22Rv1 (cell line): ENCODE data around the gene C4orf50.

Source experiments
- H3K27ac ChIP-seq: fragments of 450-650 bp; 2 replicates; pipeline ENCODE4 v1.5.1; 2017
- ZFX ChIP-seq: fragments of 450-650 bp; IDR thresholded peaks from 2 replicates; pipeline ENCODE4 v1.6.1; 2017; ENCODE audit warnings: antibody characterized with exemption, borderline replicate concordance
- TF ChIP-seq, protein P1 (sequence below): fragments of 450-650 bp; IDR thresholded peaks from 2 replicates; pipeline ENCODE4 v1.5.1; 2017; ENCODE audit warnings: mild to moderate bottlenecking

Gene C4orf50

GRCh38 chr4:5921981-5922380, 96.2 kb downstream of the C4orf50 start:
- H3K27ac ChIP-seq: no peak overlapping the region
- TF ChIP-seq, protein P1, sequence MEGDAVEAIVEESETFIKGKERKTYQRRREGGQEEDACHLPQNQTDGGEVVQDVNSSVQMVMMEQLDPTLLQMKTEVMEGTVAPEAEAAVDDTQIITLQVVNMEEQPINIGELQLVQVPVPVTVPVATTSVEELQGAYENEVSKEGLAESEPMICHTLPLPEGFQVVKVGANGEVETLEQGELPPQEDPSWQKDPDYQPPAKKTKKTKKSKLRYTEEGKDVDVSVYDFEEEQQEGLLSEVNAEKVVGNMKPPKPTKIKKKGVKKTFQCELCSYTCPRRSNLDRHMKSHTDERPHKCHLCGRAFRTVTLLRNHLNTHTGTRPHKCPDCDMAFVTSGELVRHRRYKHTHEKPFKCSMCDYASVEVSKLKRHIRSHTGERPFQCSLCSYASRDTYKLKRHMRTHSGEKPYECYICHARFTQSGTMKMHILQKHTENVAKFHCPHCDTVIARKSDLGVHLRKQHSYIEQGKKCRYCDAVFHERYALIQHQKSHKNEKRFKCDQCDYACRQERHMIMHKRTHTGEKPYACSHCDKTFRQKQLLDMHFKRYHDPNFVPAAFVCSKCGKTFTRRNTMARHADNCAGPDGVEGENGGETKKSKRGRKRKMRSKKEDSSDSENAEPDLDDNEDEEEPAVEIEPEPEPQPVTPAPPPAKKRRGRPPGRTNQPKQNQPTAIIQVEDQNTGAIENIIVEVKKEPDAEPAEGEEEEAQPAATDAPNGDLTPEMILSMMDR: no peak
- TF ChIP-seq ZFX: no peak

DNA sequence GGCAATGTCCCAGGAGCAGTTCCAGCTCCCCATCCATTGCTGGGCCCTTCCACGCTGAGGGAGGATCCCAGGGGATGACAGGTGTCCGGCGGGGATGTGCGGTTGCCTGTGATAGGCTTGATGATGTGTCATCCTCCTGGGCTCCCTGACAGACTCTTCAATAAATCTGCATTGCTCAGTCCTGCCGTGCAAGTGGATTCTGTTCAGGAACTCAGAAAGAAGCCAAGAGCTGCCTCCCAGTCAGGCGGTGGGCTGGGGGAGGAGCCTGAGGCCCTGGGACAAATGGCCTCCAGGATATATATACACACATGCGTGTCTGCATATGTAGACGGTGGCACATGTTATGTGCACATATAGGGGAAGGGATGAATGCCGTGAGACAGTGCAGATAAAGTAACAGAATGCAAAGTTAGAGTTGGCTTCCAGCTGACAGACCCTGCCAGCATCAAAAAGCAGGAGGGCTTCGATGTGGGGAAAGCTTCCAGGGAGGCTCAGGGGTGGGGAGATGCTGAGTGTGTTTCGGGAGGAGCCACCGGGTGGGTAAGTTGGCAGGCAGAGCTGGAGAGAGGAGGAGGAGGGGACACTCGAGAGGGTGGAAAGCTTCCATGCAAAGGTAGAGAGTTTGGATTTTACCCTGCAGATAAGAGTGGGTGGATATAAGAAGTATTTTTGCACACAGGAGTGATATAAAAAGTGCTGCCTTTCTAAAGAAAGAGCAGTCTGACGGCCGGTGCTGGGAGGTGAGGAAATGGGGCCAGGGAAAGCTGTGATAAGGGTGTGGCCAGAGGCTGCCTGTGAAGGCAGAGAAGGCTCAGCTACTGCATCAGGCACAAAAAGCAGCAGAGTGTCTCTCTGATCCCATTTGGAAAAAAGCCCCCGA, 96.9 kb downstream of the C4orf50 start:
- no peak for TF ChIP-seq ZFX
- TF ChIP-seq, protein P1: no peak
- H3K27ac ChIP-seq: no peak overlapping the region

DNA sequence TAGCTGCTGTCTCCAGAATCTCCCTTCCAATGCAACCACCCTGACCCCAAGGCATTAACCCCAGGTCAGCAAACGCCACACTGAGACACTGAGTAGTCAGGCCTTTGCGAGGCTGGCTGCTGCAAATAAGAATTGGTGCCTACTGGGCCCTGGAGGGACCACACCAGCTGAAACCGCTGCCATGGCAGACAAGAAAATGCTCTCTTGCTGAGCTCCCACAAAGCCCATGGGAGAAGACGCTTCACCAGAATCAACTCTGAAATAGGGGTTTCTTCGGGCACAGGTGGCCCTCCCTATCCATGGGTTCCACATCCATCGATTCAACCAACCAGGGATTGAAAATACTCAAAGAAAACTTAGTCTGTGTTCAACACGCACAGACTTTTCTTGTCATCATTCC, 98.7 kb downstream of the C4orf50 start:
- TF ChIP-seq, protein P1: no peak
- no peak for TF ChIP-seq ZFX
- no peak overlapping the region for H3K27ac ChIP-seq

GRCh38 chr4:5919044-5919443, 99.2 kb downstream of the C4orf50 start:
- no peak for TF ChIP-seq ZFX
- TF ChIP-seq, protein P1: no peak
- H3K27ac ChIP-seq: no peak overlapping the region

GRCh38 chr4:5918331-5918985, 99.8 kb downstream of the C4orf50 start:
- no peak overlapping the region for H3K27ac ChIP-seq
- no peak for TF ChIP-seq ZFX
- TF ChIP-seq, protein P1: no peak

GRCh38 chr4:5917672-5918071, 100.6 kb downstream of the C4orf50 start:
- no peak for TF ChIP-seq ZFX
- TF ChIP-seq, protein P1: no peak
- no peak overlapping the region for H3K27ac ChIP-seq

DNA sequence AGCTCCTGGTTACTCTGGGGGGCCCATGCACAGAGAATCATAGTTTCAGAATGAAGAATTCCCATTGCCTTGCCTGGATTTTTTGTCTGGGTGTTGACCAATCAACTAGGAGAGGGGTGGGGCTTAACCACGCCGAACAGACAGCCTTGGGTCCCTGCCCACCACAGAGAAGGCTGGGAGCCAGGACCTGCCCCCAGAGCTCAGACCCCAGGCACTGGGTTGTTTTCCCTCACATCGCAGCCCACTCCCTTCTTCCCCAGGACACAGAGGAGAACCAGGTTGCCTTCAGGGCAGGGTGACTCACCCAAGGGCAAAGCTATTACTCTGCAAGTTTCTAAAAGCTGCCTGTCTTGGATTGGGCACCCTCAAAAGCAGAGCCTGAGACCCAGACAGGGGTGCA, 102.0 kb downstream of the C4orf50 start:
- H3K27ac ChIP-seq: no peak overlapping the region
- TF ChIP-seq ZFX: no peak
- TF ChIP-seq, protein P1: no peak
